A549 (cell line): ENCODE data around the gene SPINK14.

Experiments used
- CEBPB ChIP-seq, 2 experiments: fragments of >200 bp in 1 of 2; sonication (Bioruptor Twin) in 1 of 2; formaldehyde crosslinking in 1 of 2; IDR thresholded peaks; 2 replicates each; pipeline ENCODE4 v1.6.1; 2012 to 2016
- KDM1A ChIP-seq: fragments of 200-600 bp; sonication (generic); IDR thresholded peaks from 2 replicates; pipeline ENCODE4 v1.6.1; 2016; ENCODE audit warnings: low read depth, mild to moderate bottlenecking
- KDM5A ChIP-seq: fragments of 200-600 bp; sonication (generic); IDR thresholded peaks from 2 replicates; pipeline ENCODE4 v1.6.1; 2016; ENCODE audit warnings: antibody characterized with exemption, mild to moderate bottlenecking
- POLR2A ChIP-seq: IDR thresholded peaks from 2 replicates; pipeline ENCODE4 v1.6.1; 2012; ENCODE audit warnings: mild to moderate bottlenecking, low read length
- RAD21 ChIP-seq, 2 experiments: fragments of >200 bp in 1 of 2; sonication (Bioruptor Twin) in 1 of 2; formaldehyde crosslinking in 1 of 2; IDR thresholded peaks in 1 of 2; conservative IDR thresholded peaks in 1 of 2; 2 replicates in 1 of 2; 3 replicates in 1 of 2; pipeline ENCODE4 v1.6.1; 2012 to 2018; ENCODE audit warnings: inconsistent platforms in 1 of 2
- RCOR1 ChIP-seq: fragments of 150-350 bp; IDR thresholded peaks from 2 replicates; pipeline ENCODE4 v1.6.1; 2014; ENCODE audit warnings: antibody characterized with exemption, low read length, low read depth
- TF ChIP-seq, protein P1 (sequence below): fragments of >200 bp; sonication (Bioruptor Twin); formaldehyde crosslinking; IDR thresholded peaks from 3 replicates; pipeline ENCODE4 v1.5.1; 2016
- TF ChIP-seq, protein P2 (sequence below): IDR thresholded peaks from 2 replicates; pipeline ENCODE4 v1.6.1; 2012; ENCODE audit warnings: low read depth, borderline replicate concordance
- TF ChIP-seq, protein P3 (sequence below): fragments of 250-450 bp; sonication (Bioruptor Pico); IDR thresholded peaks from 2 replicates; pipeline ENCODE4 v1.5.0; 2021; ENCODE audit warnings: mild to moderate bottlenecking, moderate library complexity, borderline replicate concordance
- TF ChIP-seq, protein P4 (sequence below): fragments of 450-650 bp; IDR thresholded peaks from 2 replicates; pipeline ENCODE4 v1.6.1; 2014; ENCODE audit warnings: antibody characterized with exemption

DNA sequence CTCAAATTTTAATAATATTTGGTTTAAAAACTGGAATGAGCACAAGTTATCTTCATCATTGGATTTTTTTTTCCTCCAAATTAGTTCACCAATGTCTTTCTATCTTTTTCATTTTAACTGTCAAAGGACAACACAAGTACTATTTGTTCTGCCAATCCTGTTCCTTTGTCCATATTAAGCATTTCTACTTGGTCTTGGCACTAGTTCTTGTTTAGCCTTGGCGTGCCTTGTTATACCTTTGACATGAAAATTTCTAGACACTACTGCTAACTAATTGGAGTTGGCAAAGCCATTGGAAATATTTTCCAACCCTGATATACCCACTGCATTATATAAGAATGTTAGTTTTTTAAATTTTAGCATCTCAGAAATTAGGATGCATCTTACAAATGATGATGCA is 38.3 kb downstream of the SPINK14 start:
- TF ChIP-seq CEBPB (IDR thresholded peaks at IDR 0.05) (no peak), POLR2A (no peak), RAD21 (conservative IDR thresholded peaks at IDR 0.05 in 1 of 2, IDR thresholded peaks at IDR 0.05 in 1 of 2) (no peak), KDM1A (no peak), RCOR1 (no peak), KDM5A (no peak)
- TF ChIP-seq, protein P1, sequence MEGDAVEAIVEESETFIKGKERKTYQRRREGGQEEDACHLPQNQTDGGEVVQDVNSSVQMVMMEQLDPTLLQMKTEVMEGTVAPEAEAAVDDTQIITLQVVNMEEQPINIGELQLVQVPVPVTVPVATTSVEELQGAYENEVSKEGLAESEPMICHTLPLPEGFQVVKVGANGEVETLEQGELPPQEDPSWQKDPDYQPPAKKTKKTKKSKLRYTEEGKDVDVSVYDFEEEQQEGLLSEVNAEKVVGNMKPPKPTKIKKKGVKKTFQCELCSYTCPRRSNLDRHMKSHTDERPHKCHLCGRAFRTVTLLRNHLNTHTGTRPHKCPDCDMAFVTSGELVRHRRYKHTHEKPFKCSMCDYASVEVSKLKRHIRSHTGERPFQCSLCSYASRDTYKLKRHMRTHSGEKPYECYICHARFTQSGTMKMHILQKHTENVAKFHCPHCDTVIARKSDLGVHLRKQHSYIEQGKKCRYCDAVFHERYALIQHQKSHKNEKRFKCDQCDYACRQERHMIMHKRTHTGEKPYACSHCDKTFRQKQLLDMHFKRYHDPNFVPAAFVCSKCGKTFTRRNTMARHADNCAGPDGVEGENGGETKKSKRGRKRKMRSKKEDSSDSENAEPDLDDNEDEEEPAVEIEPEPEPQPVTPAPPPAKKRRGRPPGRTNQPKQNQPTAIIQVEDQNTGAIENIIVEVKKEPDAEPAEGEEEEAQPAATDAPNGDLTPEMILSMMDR = no peak
- TF ChIP-seq, protein P2, sequence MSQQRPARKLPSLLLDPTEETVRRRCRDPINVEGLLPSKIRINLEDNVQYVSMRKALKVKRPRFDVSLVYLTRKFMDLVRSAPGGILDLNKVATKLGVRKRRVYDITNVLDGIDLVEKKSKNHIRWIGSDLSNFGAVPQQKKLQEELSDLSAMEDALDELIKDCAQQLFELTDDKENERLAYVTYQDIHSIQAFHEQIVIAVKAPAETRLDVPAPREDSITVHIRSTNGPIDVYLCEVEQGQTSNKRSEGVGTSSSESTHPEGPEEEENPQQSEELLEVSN = no peak
- TF ChIP-seq, protein P3, sequence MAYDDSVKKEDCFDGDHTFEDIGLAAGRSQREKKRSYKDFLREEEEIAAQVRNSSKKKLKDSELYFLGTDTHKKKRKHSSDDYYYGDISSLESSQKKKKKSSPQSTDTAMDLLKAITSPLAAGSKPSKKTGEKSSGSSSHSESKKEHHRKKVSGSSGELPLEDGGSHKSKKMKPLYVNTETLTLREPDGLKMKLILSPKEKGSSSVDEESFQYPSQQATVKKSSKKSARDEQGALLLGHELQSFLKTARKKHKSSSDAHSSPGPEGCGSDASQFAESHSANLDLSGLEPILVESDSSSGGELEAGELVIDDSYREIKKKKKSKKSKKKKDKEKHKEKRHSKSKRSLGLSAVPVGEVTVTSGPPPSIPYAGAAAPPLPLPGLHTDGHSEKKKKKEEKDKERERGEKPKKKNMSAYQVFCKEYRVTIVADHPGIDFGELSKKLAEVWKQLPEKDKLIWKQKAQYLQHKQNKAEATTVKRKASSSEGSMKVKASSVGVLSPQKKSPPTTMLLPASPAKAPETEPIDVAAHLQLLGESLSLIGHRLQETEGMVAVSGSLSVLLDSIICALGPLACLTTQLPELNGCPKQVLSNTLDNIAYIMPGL (CRISPR knock-in tag) = no peak
- TF ChIP-seq, protein P4, sequence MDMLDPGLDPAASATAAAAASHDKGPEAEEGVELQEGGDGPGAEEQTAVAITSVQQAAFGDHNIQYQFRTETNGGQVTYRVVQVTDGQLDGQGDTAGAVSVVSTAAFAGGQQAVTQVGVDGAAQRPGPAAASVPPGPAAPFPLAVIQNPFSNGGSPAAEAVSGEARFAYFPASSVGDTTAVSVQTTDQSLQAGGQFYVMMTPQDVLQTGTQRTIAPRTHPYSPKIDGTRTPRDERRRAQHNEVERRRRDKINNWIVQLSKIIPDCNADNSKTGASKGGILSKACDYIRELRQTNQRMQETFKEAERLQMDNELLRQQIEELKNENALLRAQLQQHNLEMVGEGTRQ = no peak
